GM21576 (cell line): ENCODE data around the gene PRR14.
"Not testable (repeated sequence)": the region's sequence is repeated elsewhere in the genome, so short reads cannot be mapped to it uniquely, and the experiment has no call there.

Experiments
- ATAC-seq: cut with Tn5 transposase; IDR thresholded peaks from one replicate; pipeline ENCODE4 v1.9.1; 2021; ENCODE audit warnings: mild to moderate bottlenecking, moderate library complexity; ENCODE audit not compliant: unreplicated experiment

PRR14 gene

DNA sequence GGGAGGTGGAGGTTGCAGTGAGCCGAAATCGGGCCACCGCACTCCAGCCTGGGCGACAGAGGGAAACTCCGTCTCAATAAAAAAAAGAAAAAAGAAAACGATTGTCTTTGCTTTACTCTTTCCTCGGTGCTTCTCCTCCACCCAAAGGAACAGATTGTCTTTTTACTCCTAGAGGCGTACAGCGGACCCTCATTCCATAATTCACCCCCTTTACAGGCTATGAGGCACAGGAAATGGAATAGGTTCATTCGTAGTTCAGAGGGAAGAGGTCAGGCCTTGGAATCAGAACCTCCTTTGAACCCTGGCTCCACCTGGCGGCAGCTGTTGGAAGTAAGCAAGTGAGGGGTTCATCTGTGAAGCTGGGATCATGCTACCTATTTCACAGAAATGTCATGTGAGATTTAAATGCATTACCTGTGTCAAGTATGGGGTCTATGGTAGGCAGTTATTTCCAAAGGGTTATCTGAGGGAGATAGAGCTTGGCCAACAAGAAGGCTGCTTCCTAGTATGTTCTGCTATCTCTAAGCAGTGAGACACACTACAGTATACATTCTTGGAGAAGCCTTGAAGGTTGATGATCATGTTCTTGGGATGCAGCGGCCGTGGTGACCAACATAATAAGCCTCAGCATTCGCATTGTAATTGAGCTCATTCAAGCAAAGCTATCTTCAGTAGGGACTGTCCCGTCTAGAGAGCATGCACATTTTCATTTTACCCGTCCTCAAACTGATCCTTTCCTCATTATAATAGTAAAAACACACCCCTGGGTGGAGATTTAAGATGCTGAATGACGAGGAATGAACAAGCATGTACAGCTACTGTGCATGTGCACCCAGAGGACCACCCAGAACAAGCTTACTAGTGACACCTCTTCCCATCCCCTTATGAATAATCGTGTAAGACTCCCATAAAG, 21.9 kb upstream of the PRR14 start:
- ATAC-seq = no peak

- not testable (repeated sequence) for ATAC-seq
Measured at GRCh38 chr16:30632454-30632853, 18.3 kb upstream of the PRR14 start.

GRCh38 chr16:30633526-30633925, 17.2 kb upstream of the PRR14 start:
- no peak for ATAC-seq

DNA sequence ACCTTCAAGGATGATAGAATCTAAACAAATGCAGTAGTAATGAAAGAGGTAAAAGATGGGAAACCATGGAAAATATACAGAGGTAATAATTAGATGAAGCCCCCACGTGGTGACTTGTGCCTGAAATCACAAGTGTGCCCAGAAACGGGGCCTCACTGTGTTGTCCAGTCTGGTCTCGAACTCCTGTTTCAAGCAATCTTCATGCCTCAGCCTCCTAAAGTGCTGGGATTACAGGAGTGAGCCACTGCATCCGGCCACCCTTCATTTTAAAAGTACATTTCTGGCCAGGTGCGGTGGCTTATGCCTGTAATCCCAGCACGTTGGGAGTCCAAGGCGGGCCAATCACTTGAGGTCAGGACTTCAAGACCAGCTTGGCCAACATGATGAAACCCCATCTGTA, 14.2 kb upstream of the PRR14 start:
- no peak for ATAC-seq

DNA sequence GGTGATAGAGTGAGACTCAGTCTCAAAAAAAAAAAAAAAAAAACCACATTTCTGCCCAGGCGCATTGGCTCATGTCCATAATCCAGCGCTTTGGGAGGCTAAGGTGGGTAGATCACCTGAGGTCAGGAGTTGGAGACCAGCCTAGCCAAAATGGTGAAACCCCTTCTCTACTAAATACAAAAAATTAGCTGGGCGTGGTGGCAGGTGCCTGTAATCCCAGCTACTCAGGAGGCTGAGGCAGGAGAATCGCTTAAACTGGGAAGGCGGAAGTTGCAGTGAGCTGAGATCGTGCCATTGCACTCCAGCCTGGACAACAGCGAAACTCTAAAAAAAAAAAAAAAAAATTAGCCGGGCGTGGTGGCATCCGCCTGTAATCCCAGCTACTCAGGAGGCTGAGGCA, 13.6 kb upstream of the PRR14 start:
- not testable (repeated sequence) for ATAC-seq

- ATAC-seq = no peak
Measured at GRCh38 chr16:30637944-30638343, 12.8 kb upstream of the PRR14 start.

DNA sequence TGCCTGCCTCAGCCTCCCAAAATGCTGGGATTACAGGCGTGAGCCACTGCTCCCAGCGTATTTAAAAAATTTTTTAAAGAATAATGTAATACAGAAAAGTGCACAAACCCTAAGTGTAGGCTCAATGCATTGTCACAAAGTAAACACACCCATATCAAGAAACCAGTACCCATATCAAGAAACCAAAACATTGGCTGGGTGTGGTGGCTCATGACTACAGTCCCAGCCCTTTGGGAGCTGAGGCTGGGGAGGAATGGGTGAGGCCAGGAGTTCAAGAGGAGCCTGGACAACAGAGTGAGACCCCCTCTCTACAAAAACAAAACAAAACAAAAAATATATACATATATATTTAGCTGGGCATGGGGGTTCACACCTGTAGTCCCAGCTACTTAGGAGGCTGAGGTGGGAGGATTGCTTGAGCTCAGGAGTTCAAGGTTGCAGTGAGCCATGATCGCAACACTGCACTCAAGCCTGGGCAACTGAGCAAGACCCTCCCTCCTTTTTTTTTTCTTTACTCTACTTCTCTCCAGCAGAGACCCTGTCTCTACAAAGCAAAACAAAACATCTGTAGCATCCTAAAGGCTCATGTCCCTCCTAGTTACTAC, 9.3 kb upstream of the PRR14 start:
- ATAC-seq = no peak

- no peak for ATAC-seq
Measured at GRCh38 chr16:30644334-30644830, 6.4 kb upstream of the PRR14 start.

DNA sequence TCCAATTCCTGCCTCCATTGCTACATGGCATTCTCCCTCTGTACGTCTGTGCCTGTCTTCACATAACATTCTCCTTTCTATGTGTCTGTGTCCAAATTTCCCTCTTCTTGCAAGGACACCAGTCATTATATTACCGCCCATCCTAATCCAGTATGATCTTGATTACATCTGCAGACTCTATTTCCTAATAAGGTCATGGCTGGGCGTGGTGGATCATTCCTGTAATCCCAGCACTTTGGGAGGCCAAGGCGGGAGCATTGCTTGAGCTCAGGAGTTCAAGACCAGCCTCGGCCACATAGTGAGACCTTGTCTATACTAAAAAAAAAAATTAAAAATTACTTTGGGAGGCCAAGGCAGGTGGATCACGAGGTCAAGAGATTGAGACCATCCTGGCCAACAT, 5.0 kb upstream of the PRR14 start:
- ATAC-seq = no peak

DNA sequence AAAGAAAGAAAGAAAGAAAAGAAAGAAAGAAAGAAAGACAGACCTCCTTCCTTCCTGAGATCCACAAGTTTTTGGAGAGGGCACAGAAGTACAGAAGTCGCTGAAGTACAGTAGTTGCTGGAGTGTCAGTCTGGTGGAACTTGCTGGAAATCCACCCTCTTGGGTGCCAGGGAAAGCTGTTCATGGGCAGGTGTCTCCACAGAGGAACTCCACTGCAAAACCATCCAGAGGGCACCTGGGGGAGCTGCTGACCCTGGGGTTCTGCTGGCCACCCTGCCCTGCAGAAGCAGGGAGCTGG, 3.5 kb upstream of the PRR14 start:
- no peak for ATAC-seq

GRCh38 chr16:30649725-30650368, 913 bp upstream of the PRR14 start:
- no peak for ATAC-seq

DNA sequence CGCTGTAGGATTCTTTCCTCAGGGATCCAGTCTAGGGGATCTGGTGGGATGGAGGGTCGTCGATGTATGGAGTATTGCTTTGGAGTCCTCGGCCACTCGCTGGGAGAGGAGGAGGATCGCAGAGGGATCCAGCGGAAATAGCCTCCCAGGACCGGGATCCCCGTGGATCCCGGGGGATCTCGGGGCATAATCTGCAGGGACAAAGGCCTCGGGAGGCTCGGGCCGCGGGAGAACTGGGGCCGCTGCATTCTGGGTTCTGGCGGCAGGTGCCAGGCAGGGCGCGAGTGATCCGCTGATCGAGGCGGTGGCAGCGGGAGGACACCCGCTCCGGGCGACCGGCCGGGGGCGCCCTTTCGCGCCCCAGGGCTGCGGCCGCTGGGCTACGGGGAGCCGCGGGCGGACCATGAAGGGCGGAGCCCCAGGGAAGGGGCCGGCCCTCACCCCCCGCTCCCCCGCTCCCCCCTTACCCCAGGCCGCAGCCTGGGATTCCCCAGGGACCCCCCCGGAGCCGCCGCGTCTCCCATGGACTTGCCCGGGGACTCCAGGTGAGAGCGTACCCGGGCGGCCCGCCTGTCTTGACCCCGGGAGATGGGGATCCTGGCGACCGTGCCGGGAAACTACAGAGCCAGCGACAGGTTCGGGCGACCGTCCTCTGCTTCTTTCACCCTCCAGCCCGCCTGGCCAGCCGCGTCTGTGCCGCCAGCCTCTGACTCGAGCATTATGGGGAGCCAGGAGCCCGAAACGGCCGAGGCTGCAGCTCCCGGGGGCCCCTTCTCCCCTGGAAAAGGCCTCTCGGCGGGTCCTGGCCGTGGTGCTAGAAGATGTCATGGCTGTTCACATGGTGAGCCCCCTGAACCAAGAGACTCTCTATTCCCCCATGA, 604 bp downstream of the PRR14 start:
- peak; percentile 41 for ATAC-seq

- ATAC-seq = no peak
Measured at GRCh38 chr16:30652005-30652296, 1.2 kb downstream of the PRR14 start.

GRCh38 chr16:30652718-30653117, 2.0 kb downstream of the PRR14 start:
- no peak for ATAC-seq

DNA sequence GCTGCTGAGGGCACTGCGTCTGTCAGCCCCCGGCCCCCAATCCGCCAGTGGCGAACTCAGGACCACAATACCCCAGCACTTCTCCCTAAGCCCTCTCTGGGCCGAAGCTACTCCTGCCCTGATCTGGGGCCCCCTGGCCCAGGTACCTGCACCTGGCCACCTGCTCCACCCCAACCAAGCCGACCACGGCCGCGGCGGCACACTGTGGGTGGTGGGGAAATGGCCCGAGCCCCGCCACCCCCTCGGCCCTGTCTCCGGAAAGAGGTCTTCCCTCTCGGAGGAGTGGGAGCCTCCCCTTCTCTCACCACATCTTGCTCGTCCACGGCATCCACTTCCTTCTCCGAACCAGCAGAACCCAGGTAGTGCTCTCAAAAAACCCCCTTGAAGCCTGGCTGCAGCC, 4.1 kb downstream of the PRR14 start:
- ATAC-seq = no peak

GRCh38 chr16:30655815-30656347, 5.1 kb downstream of the PRR14 start:
- no peak for ATAC-seq

DNA sequence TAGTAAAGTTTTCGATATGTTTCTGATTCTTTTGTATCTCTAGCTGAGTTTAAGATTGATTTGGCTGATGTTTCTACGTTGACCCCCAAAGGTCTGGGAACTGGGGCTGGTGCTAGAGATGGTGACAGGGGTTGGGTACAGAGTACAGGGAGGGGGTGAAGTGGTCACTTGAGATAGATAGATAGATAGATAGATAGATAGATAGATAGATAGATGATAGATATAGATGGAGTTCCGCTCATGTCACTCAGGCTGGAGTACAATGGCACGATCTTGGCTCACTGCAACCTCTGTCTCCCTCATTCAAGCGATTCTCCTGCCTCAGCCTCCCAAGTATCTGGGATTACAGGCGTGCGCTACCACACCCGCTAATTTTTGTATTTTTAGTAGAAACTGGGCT, 5.6 kb downstream of the PRR14 start:
- no peak for ATAC-seq

- no peak for ATAC-seq
Measured at GRCh38 chr16:30656974-30657865, 6.5 kb downstream of the PRR14 start.

GRCh38 chr16:30657866-30658730, 7.3 kb downstream of the PRR14 start, which contains the start of gene FBRS:
Gene FBRS (plus strand): TSS chr16:30658431. CDS start chr16:30659519, 1,088 bp downstream.
- peak; percentile 71 for ATAC-seq
